Hepatic stellate cell (primary cell): Measurements from ENCODE around the gene NRG2.

Experiments used
- DNase-seq: peaks from one replicate; pipeline ENCODE4 v3.0.0; 2011; ENCODE audit warnings: low spot score

NRG2 gene

GRCh38 chr5:139812836-139813805, 230.0 kb downstream of the NRG2 start:
- DNase-seq: no peak

- DNase-seq: no peak
These were observed 230.8 kb downstream of the NRG2 start for GRCh38 chr5:139812323-139812722.

GRCh38 chr5:139811274-139811607, 231.9 kb downstream of the NRG2 start:
- no peak for DNase-seq

GRCh38 chr5:139810341-139811273, 232.5 kb downstream of the NRG2 start:
- no peak for DNase-seq

- DNase-seq: no peak
These were observed 233.7 kb downstream of the NRG2 start for GRCh38 chr5:139809331-139809810.

GRCh38 chr5:139808481-139809330, 234.4 kb downstream of the NRG2 start:
- peak; percentile 49 for DNase-seq

- no peak for DNase-seq
These were observed 235.5 kb downstream of the NRG2 start for GRCh38 chr5:139807647-139808030.

GRCh38 chr5:139806726-139807646, 236.1 kb downstream of the NRG2 start:
- no peak for DNase-seq

GRCh38 chr5:139806111-139806510, 237.0 kb downstream of the NRG2 start:
- no peak for DNase-seq

- no peak for DNase-seq
These were observed 237.6 kb downstream of the NRG2 start for GRCh38 chr5:139805545-139805944.

GRCh38 chr5:139804800-139805397, 238.2 kb downstream of the NRG2 start:
- DNase-seq: no peak

GRCh38 chr5:139803978-139804377, 239.1 kb downstream of the NRG2 start:
- DNase-seq: no peak

GRCh38 chr5:139799359-139799758, 243.7 kb downstream of the NRG2 start:
- DNase-seq: no peak

GRCh38 chr5:139798883-139799282, 244.2 kb downstream of the NRG2 start:
- no peak for DNase-seq

GRCh38 chr5:139797856-139798510, 245.1 kb downstream of the NRG2 start:
- DNase-seq: no peak

- DNase-seq: no peak
These were observed 245.8 kb downstream of the NRG2 start for GRCh38 chr5:139797335-139797734.
